HFFc6 (cell line): Measurements from ENCODE around the gene FHIT. TPM values are rescaled to one million over a fixed set of nuclear protein-coding genes. Genes with fewer than 3 reads are reported as not detected.

Source experiments
- DNase-seq: peaks from one replicate; pipeline ENCODE4 v3.0.0-alpha.2; 2018
- H3K27ac Mint-ChIP-seq: 2 replicates; pipeline ENCODE4 v1.8.0; 2020; ENCODE audit warnings: mild to moderate bottlenecking, mixed read lengths
- H3K27me3 Mint-ChIP-seq: 2 replicates; pipeline ENCODE4 v1.8.0; 2021; ENCODE audit warnings: mild to moderate bottlenecking, moderate library complexity, mixed read lengths; ENCODE audit not compliant: insufficient read depth
- H3K36me3 Mint-ChIP-seq: 2 replicates; pipeline ENCODE4 v1.8.0; 2021; ENCODE audit warnings: low read depth, mixed read lengths
- H3K4me1 Mint-ChIP-seq: 2 replicates; pipeline ENCODE4 v1.8.0; 2020; ENCODE audit warnings: low read depth, mixed read lengths
- H3K4me3 Mint-ChIP-seq: 2 replicates; pipeline ENCODE4 v1.8.0; 2020; ENCODE audit warnings: mild to moderate bottlenecking, moderate library complexity, mixed read lengths
- H3K9me3 Mint-ChIP-seq: 2 replicates; pipeline ENCODE4 v1.8.0; 2020; ENCODE audit warnings: mild to moderate bottlenecking, mixed read lengths
- CTCF ChIP-seq: fragments of 200-600 bp; sonication (generic); IDR thresholded peaks from 2 replicates; pipeline ENCODE4 v1.5.0; 2021; ENCODE audit warnings: antibody characterized with exemption, mild to moderate bottlenecking
- total RNA-seq, 6 experiments: library from RNA; stranded (reverse); fragmentation: NEBNext Ultra II Directional; extraction: Animal tissue kit (Norgen Biotek cat#: 25700); gene quantifications; 2 replicates in 1 of 6; 3 replicates in 5 of 6; pipeline ENCODE4 v1.2.3, GENCODE V29; 2021

FHIT gene
- total RNA-seq, 6 experiments from 2014 or later = 0.33 to 0.38 TPM; not detected in 4

- DNase-seq = no peak
- Mint-ChIP-seq H3K27ac (no peak overlapping the region), H3K4me1 (no peaks in the 10 kb centered on the region), H3K36me3 (0 out of 2 replicates have a peak, but pooled peaks cover 3% of the 10 kb centered on the region), H3K27me3 (no peaks in the 10 kb centered on the region), H3K4me3 (no peak overlapping the region), H3K9me3 (peaks cover 32% of the 10 kb centered on the region)
- no peak for TF ChIP-seq CTCF
Observed at GRCh38 chr3:60080648-60081047, 1170.6 kb downstream of the FHIT start.

DNA sequence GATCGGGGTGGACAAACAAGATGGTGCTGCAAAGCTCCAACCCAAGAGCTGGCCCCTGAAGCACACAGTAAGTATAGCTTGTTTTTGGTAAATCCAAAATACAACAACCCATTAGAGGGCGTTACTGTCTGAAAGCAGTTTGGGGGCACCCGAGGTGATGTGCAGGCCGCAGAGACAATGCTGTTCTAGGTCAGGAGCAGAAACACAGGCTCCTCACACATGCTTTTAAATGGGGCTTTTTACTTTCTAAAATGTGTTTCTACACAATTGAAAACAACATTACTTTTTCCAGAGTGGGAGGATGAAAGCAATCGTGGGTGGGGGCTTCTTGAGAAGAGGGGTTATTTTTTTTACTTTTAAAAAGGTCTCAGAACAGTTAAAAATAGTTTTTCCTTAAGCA, 1172.2 kb downstream of the FHIT start:
- no peak for DNase-seq
- Mint-ChIP-seq H3K27me3 (no peaks in the 10 kb centered on the region), H3K27ac (no peak overlapping the region), H3K4me1 (no peaks in the 10 kb centered on the region), H3K9me3 (peaks cover 32% of the 10 kb centered on the region), H3K36me3 (0 out of 2 replicates have a peak, but pooled peaks cover 3% of the 10 kb centered on the region), H3K4me3 (no peak overlapping the region)
- TF ChIP-seq CTCF = no peak

GRCh38 chr3:60076331-60076730, 1174.9 kb downstream of the FHIT start:
- TF ChIP-seq CTCF = no peak
- H3K4me1 Mint-ChIP-seq = no peaks in the 10 kb centered on the region
- H3K27me3 Mint-ChIP-seq = no peaks in the 10 kb centered on the region
- no peak for DNase-seq
- H3K36me3 Mint-ChIP-seq = 0 out of 2 replicates have a peak, but pooled peaks cover 3% of the 10 kb centered on the region
- no peak overlapping the region for H3K27ac Mint-ChIP-seq
- peaks cover 34% of the 10 kb centered on the region for H3K9me3 Mint-ChIP-seq
- H3K4me3 Mint-ChIP-seq = no peak overlapping the region

- Mint-ChIP-seq H3K4me1 (no peaks in the 10 kb centered on the region), H3K27me3 (no peaks in the 10 kb centered on the region), H3K9me3 (peaks cover 36% of the 10 kb centered on the region), H3K36me3 (no peaks in the 10 kb centered on the region), H3K4me3 (no peak overlapping the region), H3K27ac (no peak overlapping the region)
- no peak for DNase-seq
- TF ChIP-seq CTCF = no peak
Observed at GRCh38 chr3:60073942-60074341, 1177.3 kb downstream of the FHIT start.

DNA sequence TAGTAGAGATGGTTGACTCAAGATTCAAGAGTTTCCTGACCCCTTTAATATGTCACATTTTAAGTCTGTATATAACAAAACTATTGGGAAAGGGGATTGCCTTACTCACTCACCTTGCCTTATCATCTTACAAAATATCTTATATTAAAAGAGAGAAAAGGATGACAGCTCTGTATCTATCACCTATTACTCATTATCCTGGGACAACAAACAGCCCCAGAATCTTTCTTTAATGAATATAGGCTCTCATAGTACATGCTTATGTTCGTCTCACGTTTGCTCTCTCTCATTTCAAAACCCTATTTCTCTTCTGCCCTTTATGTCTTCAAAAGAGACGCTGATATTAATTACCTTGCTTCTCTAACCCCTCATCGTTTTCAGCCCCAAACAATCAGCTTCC, 1178.0 kb downstream of the FHIT start:
- Mint-ChIP-seq H3K36me3 (no peaks in the 10 kb centered on the region), H3K27ac (no peak overlapping the region), H3K27me3 (no peaks in the 10 kb centered on the region), H3K9me3 (peaks cover 32% of the 10 kb centered on the region), H3K4me1 (no peaks in the 10 kb centered on the region), H3K4me3 (no peak overlapping the region)
- no peak for TF ChIP-seq CTCF
- DNase-seq = no peak

GRCh38 chr3:60070366-60070765, 1180.9 kb downstream of the FHIT start:
- peaks cover 32% of the 10 kb centered on the region for H3K9me3 Mint-ChIP-seq
- DNase-seq = no peak
- H3K27me3 Mint-ChIP-seq = no peaks in the 10 kb centered on the region
- no peak for TF ChIP-seq CTCF
- H3K36me3 Mint-ChIP-seq = no peaks in the 10 kb centered on the region
- H3K27ac Mint-ChIP-seq = no peak overlapping the region
- no peaks in the 10 kb centered on the region for H3K4me1 Mint-ChIP-seq
- no peak overlapping the region for H3K4me3 Mint-ChIP-seq
